H1 (cell line): ENCODE data around the gene RAD52. TPM values are rescaled to one million over a fixed set of nuclear protein-coding genes. Genes with fewer than 3 reads are reported as not detected.

ENCODE experiments used
- CTCF ChIA-PET: fragments of 300-600 bp; sonication (Branson Sonifier 250); formaldehyde crosslinking; loops from one replicate; lab custom pipeline; 2021; ENCODE audit not compliant: partially characterized antibody; lab: Charles Lee
- POLR2A ChIA-PET: fragments of 300-600 bp; sonication (Branson Sonifier 250); formaldehyde crosslinking; loops from one replicate; lab custom pipeline; 2021; ENCODE audit warnings: inconsistent platforms; ENCODE audit not compliant: partially characterized antibody; lab: Charles Lee
- DNase-seq, 2 experiments: peaks; one replicate each; pipeline versions ENCODE4 v3.0.0 to v3.0.0-alpha.2; 2010 to 2022; ENCODE audit warnings: low spot score in 2 of 2, low read depth in 1 of 2, mixed read lengths in 1 of 2
- FAIRE-seq: peaks from 2 replicates; lab custom pipeline; 2011; peaks lifted over from hg19 to GRCh38; lab: Jason Lieb, UNC
- H2AFZ ChIP-seq: 2 replicates; pipeline ENCODE4 v1.8.1; 2012; ENCODE audit warnings: low read length, inconsistent platforms
- H2AK5ac ChIP-seq: 2 replicates; pipeline ENCODE4 v1.6.1; 2013; ENCODE audit warnings: low read depth, low read length
- H2BK120ac ChIP-seq: replicated peaks from 2 replicates; pipeline ENCODE3; 2013; ENCODE audit warnings: low read depth, low read length, inconsistent platforms
- H2BK12ac ChIP-seq: 2 replicates; pipeline ENCODE4 v1.6.1; 2013; ENCODE audit warnings: low read depth, low read length
- H2BK15ac ChIP-seq: 2 replicates; pipeline ENCODE4 v1.6.1; 2013; ENCODE audit warnings: low read length
- H2BK20ac ChIP-seq: 2 replicates; pipeline ENCODE4 v1.6.1; 2013; ENCODE audit warnings: low read length
- H2BK5ac ChIP-seq: 2 replicates; pipeline ENCODE4 v1.6.1; 2013; ENCODE audit warnings: low read depth, low read length
- H3K14ac ChIP-seq: 2 replicates; pipeline ENCODE4 v1.6.1; 2013; ENCODE audit warnings: inconsistent platforms; ENCODE audit not compliant: insufficient read length
- H3K18ac ChIP-seq: 2 replicates; pipeline ENCODE4 v1.6.1; 2013; ENCODE audit warnings: low read length; ENCODE audit errors: extremely low read depth
- H3K23ac ChIP-seq: 2 replicates; pipeline ENCODE4 v1.6.1; 2013; ENCODE audit warnings: inconsistent platforms; ENCODE audit not compliant: insufficient read length
- H3K23me2 ChIP-seq: 2 replicates; pipeline ENCODE4 v1.6.1; 2013; ENCODE audit warnings: low read depth, low read length
- H3K27ac ChIP-seq: 2 replicates; pipeline ENCODE4 v1.6.1; 2011; ENCODE audit warnings: low read depth, low read length, inconsistent platforms
- H3K27me3 ChIP-seq, 4 experiments: replicated peaks in 1 of 4; 1 replicate in 1 of 4; 2 replicates in 3 of 4; pipeline versions ENCODE4 v1.6.1 to v1.8.1; 2011 to 2013; ENCODE audit warnings: low read length in 3 of 4, mild to moderate bottlenecking in 3 of 4, inconsistent platforms in 2 of 4, mixed read lengths in 2 of 4, moderate library complexity in 1 of 4; ENCODE audit not compliant: control insufficient read depth in 3 of 4, insufficient read depth in 3 of 4; ENCODE audit errors: extremely low read depth in 1 of 4
- H3K36me3 ChIP-seq, 4 experiments: 2 replicates each; pipeline versions ENCODE4 v1.6.1 to v1.8.1; 2011 to 2013; ENCODE audit warnings: mild to moderate bottlenecking in 4 of 4, low read length in 3 of 4, moderate library complexity in 2 of 4, control low read depth in 1 of 4, inconsistent platforms in 1 of 4; ENCODE audit not compliant: insufficient read depth in 4 of 4, control insufficient read depth in 2 of 4
- H3K4ac ChIP-seq: replicated peaks from 2 replicates; pipeline ENCODE3; 2013; ENCODE audit warnings: low read length, low read depth, mixed read lengths, inconsistent platforms; ENCODE audit not compliant: insufficient read length
- H3K4me1 ChIP-seq, 4 experiments: replicated peaks in 1 of 4; 1 replicate in 1 of 4; 2 replicates in 3 of 4; pipeline versions ENCODE4 v1.6.1 to v1.8.1; 2011 to 2013; ENCODE audit warnings: low read length in 3 of 4, inconsistent platforms in 2 of 4, mixed read lengths in 1 of 4; ENCODE audit not compliant: insufficient read depth in 4 of 4, control insufficient read depth in 3 of 4
- H3K4me2 ChIP-seq, 2 experiments: 2 replicates each; pipeline versions ENCODE4 v1.6.1 to v1.8.1; 2011 to 2013; ENCODE audit warnings: low read depth in 2 of 2, low read length in 2 of 2, control low read depth in 1 of 2, inconsistent platforms in 1 of 2, mild to moderate bottlenecking in 1 of 2; ENCODE audit not compliant: insufficient read depth in 1 of 2
- H3K4me3 ChIP-seq, 4 experiments: fragments of 200-600, 300-600 bp in 1 of 4; sonication (generic), shearing (Covaris generic), sonication (Bioruptor Twin) in 1 of 4; 2 replicates each; pipeline versions ENCODE4 v1.5.1 to v1.8.1; 2011 to 2016; ENCODE audit warnings: low read length in 4 of 4, low read depth in 3 of 4, control low read depth in 2 of 4, inconsistent platforms in 2 of 4, mild to moderate bottlenecking in 2 of 4, mixed read lengths in 1 of 4, moderate library complexity in 1 of 4; ENCODE audit not compliant: insufficient read depth in 2 of 4; ENCODE audit errors: extremely low read depth in 1 of 4
- H3K56ac ChIP-seq: replicated peaks from 2 replicates; pipeline ENCODE3; 2013; ENCODE audit warnings: low read depth, mild to moderate bottlenecking, mixed read lengths, low read length, inconsistent platforms; ENCODE audit not compliant: insufficient read length
- H3K79me1 ChIP-seq: 2 replicates; pipeline ENCODE4 v1.6.1; 2013; ENCODE audit warnings: low read depth, low read length, control low read depth
- H3K79me2 ChIP-seq, 2 experiments: 2 replicates each; pipeline versions ENCODE4 v1.6.1 to v1.8.1; 2012 to 2013; ENCODE audit warnings: low read length in 2 of 2, mild to moderate bottlenecking in 2 of 2, inconsistent platforms in 1 of 2; ENCODE audit not compliant: insufficient read depth in 2 of 2, control insufficient read depth in 1 of 2
- H3K9ac ChIP-seq, 4 experiments: replicated peaks in 1 of 4; 1 replicate in 1 of 4; 2 replicates in 3 of 4; pipeline versions ENCODE4 v1.6.1 to v1.8.1; 2011 to 2013; ENCODE audit warnings: low read depth in 3 of 4, low read length in 3 of 4, control low read depth in 2 of 4, mild to moderate bottlenecking in 2 of 4, moderate library complexity in 2 of 4, inconsistent platforms in 1 of 4; ENCODE audit errors: extremely low read depth in 1 of 4
- H3K9me3 ChIP-seq, 2 experiments: 2 replicates each; pipeline versions ENCODE4 v1.6.1 to v1.8.1; 2012 to 2013; ENCODE audit warnings: mild to moderate bottlenecking in 2 of 2, moderate library complexity in 2 of 2, control low read depth in 1 of 2, inconsistent platforms in 1 of 2, low read depth in 1 of 2, low read length in 1 of 2, mixed read lengths in 1 of 2; ENCODE audit not compliant: insufficient read depth in 2 of 2
- H4K20me1 ChIP-seq, 2 experiments: replicated peaks in 1 of 2; 2 replicates each; pipeline versions ENCODE3 to v1.8.1; 2011 to 2013; ENCODE audit warnings: inconsistent platforms in 2 of 2, low read length in 2 of 2, mild to moderate bottlenecking in 1 of 2; ENCODE audit not compliant: insufficient read depth in 2 of 2, control insufficient read depth in 1 of 2
- H4K5ac ChIP-seq: 2 replicates; pipeline ENCODE4 v1.6.1; 2013; ENCODE audit warnings: low read length, low read depth, mixed read lengths, inconsistent platforms; ENCODE audit not compliant: insufficient read length
- H4K8ac ChIP-seq: 2 replicates; pipeline ENCODE4 v1.8.0; 2013; ENCODE audit warnings: mild to moderate bottlenecking, moderate library complexity, low read length, inconsistent platforms; ENCODE audit not compliant: insufficient read depth; ENCODE audit errors: extremely low read depth
- H4K91ac ChIP-seq: replicated peaks from 2 replicates; pipeline ENCODE3; 2013; ENCODE audit warnings: low read length, mixed read lengths, inconsistent platforms; ENCODE audit not compliant: insufficient read length
- CEBPB ChIP-seq: IDR thresholded peaks from 2 replicates; pipeline ENCODE4 v1.6.1; 2012; ENCODE audit warnings: low read depth, low read length
- CHD2 ChIP-seq: IDR thresholded peaks from 2 replicates; pipeline ENCODE4 v1.6.1; 2012; ENCODE audit warnings: low read length, improper control_type of control experiment
- EZH2 ChIP-seq: fragments of 200-600 bp; sonication (generic); IDR thresholded peaks from 2 replicates; pipeline ENCODE4 v1.7.1; 2012; ENCODE audit warnings: low read depth, mild to moderate bottlenecking, moderate library complexity, low read length, inconsistent platforms; ENCODE audit not compliant: severe bottlenecking
- FOSL1 ChIP-seq: IDR thresholded peaks from 2 replicates; pipeline ENCODE4 v1.6.1; 2011; ENCODE audit warnings: mild to moderate bottlenecking, low read depth, low read length, moderate library complexity; ENCODE audit not compliant: insufficient read depth
- NRF1 ChIP-seq: IDR thresholded peaks from 2 replicates; pipeline ENCODE4 v1.6.1; 2011; ENCODE audit warnings: mild to moderate bottlenecking, low read depth, low read length, improper control_type of control experiment
- POLR2AphosphoS5 ChIP-seq: IDR thresholded peaks from 2 replicates; pipeline ENCODE4 v1.6.1; 2011; ENCODE audit warnings: low read depth, low read length
- POU5F1 ChIP-seq: IDR thresholded peaks from 2 replicates; pipeline ENCODE4 v1.6.1; 2011; ENCODE audit warnings: low read depth, mild to moderate bottlenecking, low read length, moderate library complexity
- SIN3A ChIP-seq, 2 experiments: IDR thresholded peaks in 1 of 2; conservative IDR thresholded peaks in 1 of 2; 2 replicates each; pipeline ENCODE4 v1.6.1; 2011 to 2012; ENCODE audit warnings: low read length in 2 of 2, improper control_type of control experiment in 1 of 2, low read depth in 1 of 2, mild to moderate bottlenecking in 1 of 2
- SP1 ChIP-seq: IDR thresholded peaks from 2 replicates; pipeline ENCODE4 v1.6.1; 2011; ENCODE audit warnings: low read depth, low read length
- TAF1 ChIP-seq: IDR thresholded peaks from 2 replicates; pipeline ENCODE4 v1.6.1; 2011; ENCODE audit warnings: mild to moderate bottlenecking, low read depth, low read length
- TBP ChIP-seq: IDR thresholded peaks from 2 replicates; pipeline ENCODE4 v1.6.1; 2011; ENCODE audit warnings: low read depth, low read length, improper control_type of control experiment
- WGBS, 2 experiments: shearing (Covaris generic) in 1 of 2; methylation state at CpG; one replicate each; pipeline versions ENCODE4 v1.1.6 to v1.1.7; 2013 to 2015; ENCODE audit warnings: low lambda C conversion rate in 2 of 2, mixed read lengths in 2 of 2, inconsistent platforms in 1 of 2, low coverage in 1 of 2, missing lambda C conversion rate in 1 of 2; ENCODE audit not compliant: insufficient replicate concordance in 2 of 2, insufficient coverage in 1 of 2, insufficient read length in 1 of 2; ENCODE audit errors: extremely low coverage in 1 of 2, missing lambda C conversion rate in 1 of 2; 5-methylcytosine and 5-hydroxymethylcytosine counted together
- polyA plus RNA-seq, 7 experiments: library from polyadenylated mRNA; depleted of rRNA in 3 of 7; stranded (reverse) in 5 of 7; unstranded in 2 of 7; fragments of >200 nt in 5 of 7; fragments of 200-250 nt in 2 of 7; gene quantifications; 1 replicate in 5 of 7; 2 replicates in 1 of 7; 4 replicates in 1 of 7; pipeline versions ENCODE4 v1.2.1 to v1.2.3, GENCODE V29; 2011 to 2013; ENCODE audit warnings: missing spikeins in 2 of 7, mixed read lengths in 2 of 7
- total RNA-seq: library from RNA; stranded (reverse); fragmentation: NEBNext Ultra II Directional; extraction: Animal tissue kit (Norgen Biotek cat#: 25700); gene quantifications from 2 replicates; pipeline ENCODE4 v1.2.1, GENCODE V29; 2021

Gene RAD52
- total and polyA plus RNA-seq, 2 of the 8 experiments (the other 6 are each of a cell fraction or from before 2014, with no cell fraction given): 12.5 to 14.3 TPM

DNA sequence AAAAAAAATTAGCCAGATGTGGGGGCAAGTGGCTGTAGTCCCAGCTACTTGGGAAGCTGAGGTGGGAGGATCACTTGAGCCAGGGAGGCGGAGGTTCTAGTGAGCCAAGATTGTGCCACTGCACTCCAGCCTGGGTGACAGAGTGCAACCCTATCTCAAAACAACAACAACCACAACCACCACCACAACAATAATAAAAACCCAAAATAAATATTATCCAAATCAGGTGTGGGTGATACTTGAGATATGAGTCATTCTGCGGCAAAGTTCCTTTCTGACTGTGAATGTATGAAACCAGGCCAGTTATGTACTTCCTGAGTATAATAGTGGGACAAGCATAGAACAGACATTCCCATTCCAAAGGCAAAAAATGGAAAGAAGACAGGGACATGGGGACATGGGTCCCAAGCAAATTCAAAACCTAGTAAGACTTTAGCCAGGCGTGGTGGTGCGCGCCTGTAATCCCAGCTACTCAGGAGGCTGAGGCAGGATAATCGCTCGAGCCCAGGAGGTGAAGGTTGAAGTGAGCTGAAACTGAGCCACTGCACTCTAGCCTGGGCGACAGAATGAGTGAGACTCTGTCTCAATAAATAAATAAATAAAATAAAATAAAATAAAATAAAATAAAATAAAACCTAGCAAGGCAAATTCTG, 31.8 kb upstream of the RAD52 start:
- DNase-seq (no peak), FAIRE-seq (no peak)
- Histone ChIP-seq H3K18ac (no peak overlapping the region), H2AFZ (no peak overlapping the region), H3K23ac (no peak overlapping the region), H3K9me3 (no peaks in the 10 kb centered on the region), H4K5ac (no peak overlapping the region), H3K27me3 (no peaks in the 10 kb centered on the region; a peak in 1 of 7 replicates), H4K91ac (no peak overlapping the region), H3K36me3 (no peaks in the 10 kb centered on the region), H3K4me1 (no peaks in the 10 kb centered on the region), H4K20me1 (no peaks in the 10 kb centered on the region), H2BK120ac (no peak overlapping the region), H2BK12ac (no peak overlapping the region), H3K9ac (no peak overlapping the region), H2BK5ac (no peak overlapping the region), H3K4me2 (no peak overlapping the region), H3K4me3 (no peak overlapping the region), H3K79me2 (no peaks in the 10 kb centered on the region), H2AK5ac (no peak overlapping the region), H3K56ac (no peak overlapping the region), H3K79me1 (no peaks in the 10 kb centered on the region), H2BK20ac (no peak overlapping the region), H3K27ac (no peak overlapping the region), H4K8ac (no peak overlapping the region), H3K23me2 (no peaks in the 10 kb centered on the region), H3K14ac (no peak overlapping the region), H3K4ac (no peak overlapping the region), H2BK15ac (no peak overlapping the region)
- TF ChIP-seq FOSL1 (no peak), POU5F1 (no peak), POLR2AphosphoS5 (no peak), SP1 (no peak), TBP (no peak), CHD2 (no peak), NRF1 (no peak), EZH2 (no peak), SIN3A (conservative IDR thresholded peaks at IDR 0.05 in 1 of 2, IDR thresholded peaks at IDR 0.05 in 1 of 2; ENCODE audit: low read depth in 1 of 2, low read length in 2 of 2) (no peak), CEBPB (no peak), TAF1 (no peak)
- ChIA-PET CTCF (interaction anchor here (0.6 to 1.3 kb wide), 3 partner anchors 14 to 76 kb away, joined by 3 to 5 read pairs (median 4); no protein-coding TSS in a partner anchor), POLR2A (interaction anchor here (0.6 kb wide), 1 partner anchor 10 kb away, joined by 3 read pairs; no protein-coding TSS in a partner anchor)
- WGBS, 2 experiments: 89% methylated on average over 8 of the region's 8 CpGs; no CpG with 5 or more reads in 1 of the 2 experiments
